NCI-H2107 (cell line): ENCODE results near the gene CDK5RAP2.

ENCODE experiments used
- DNase-seq: peaks from one replicate; lab custom pipeline; 2025; lab: John Stamatoyannopoulos, UW

CDK5RAP2 gene

DNA sequence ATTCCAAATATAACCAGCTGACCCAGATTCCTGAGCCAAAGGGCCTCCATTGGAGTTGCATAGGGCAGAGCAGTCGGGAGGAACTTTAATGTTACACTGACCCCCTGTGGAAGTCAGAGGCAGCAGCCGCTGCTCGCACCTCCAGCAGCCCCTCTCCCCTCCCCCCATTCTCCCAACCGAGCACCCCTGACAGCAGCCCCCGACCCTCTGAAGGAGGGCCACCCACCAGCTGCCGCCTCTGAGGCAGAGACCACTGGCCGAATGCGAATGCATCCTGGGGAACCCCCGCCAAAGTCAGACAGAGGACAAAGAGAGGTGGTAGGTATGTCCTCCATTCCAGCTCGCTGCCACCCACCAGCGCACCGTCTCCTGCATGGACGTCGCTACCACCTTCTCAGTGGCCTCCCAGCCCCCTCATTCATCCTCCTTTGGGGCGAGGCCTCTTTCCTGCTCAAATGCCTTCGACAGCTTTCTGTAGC, 231.0 kb downstream of the CDK5RAP2 start:
- DNase-seq: no peak

DNA sequence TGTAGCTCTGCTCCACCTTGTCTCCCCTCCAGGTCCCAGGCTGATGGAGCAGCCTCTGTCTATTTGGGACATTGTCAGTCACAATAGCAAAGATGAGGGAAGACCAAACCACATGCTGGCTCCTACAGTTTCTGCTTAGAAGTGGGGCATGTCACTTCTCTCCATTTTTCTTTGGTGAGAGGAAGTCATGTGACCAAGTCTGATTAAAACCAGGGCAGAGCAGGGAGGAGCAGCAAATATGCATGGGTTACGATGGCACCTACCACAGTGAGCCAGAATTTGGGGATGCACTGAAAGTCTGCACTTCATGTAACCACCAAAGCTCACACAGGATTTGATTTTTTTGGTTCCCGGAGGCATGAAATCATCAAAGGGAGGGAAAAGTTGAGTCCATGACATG, 234.6 kb downstream of the CDK5RAP2 start:
- no peak for DNase-seq

DNA sequence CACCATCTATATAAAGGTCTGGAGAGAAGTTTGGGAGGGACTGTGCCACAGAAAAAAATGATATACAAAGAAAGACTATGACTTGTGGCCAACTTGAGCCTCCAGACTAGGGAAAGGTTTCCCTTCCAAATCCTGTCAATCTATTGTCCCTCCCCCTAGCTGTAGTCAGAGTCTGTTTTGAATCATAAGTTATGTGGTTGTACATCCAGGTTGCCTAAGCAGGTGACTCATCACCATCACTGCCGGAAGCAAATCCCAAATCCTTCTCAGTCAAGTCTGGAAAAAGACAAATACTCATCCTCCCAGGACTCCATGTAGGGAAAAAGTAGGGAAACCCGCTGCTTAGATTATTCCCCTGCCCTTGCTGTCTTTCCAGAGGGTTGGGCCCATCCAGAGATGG, 235.7 kb downstream of the CDK5RAP2 start:
- no peak for DNase-seq

DNA sequence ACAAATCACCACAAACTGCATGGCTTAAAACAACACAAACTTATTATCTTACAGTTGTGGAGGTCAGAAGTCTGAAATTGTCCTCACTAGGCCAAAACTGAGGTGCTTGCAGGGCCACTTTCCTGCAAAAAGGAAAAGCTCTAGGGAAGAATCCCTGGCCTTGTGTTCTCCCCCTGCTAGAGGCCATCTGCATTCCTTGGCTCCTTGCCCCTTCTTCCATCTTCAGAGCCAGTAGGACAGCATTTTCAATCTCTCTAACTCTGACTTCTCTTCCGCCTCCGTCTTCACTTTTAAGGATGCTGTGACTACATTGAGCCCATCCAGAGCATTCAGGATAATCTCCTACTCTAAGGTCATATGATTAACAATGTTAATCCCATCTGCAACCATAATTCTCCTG, 236.6 kb downstream of the CDK5RAP2 start:
- DNase-seq: no peak
